HG02678 (cell line): Measurements from ENCODE around the gene EPB41.

Experiments used
- ATAC-seq: cut with Tn5 transposase; IDR thresholded peaks from one replicate; pipeline ENCODE4 v1.9.1; 2021; ENCODE audit warnings: mild to moderate bottlenecking, moderate library complexity; ENCODE audit not compliant: unreplicated experiment

The EPB41 gene

DNA sequence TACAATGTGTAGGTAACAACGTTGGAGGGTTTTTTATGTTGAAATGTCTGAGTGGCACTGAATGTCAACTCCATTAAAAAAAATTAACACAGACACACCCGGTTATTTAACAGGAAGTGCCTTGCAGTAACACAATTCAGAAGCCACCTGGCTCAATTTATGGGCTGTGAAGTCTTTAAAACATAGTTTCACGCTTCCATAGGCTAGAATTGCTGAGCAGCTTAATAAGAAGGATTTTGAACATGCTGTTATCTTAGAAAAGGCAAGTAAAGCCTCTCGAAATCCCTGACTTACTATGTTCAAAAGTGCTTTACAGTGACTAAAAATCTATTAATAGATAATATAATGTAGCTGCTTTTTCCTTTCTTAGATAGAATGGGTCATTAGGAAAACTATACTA lies 247.7 kb downstream of the EPB41 start:
- ATAC-seq: no peak

GRCh38 chr1:29162476-29163138 lies 248.2 kb downstream of the EPB41 start:
- ATAC-seq: no peak

DNA sequence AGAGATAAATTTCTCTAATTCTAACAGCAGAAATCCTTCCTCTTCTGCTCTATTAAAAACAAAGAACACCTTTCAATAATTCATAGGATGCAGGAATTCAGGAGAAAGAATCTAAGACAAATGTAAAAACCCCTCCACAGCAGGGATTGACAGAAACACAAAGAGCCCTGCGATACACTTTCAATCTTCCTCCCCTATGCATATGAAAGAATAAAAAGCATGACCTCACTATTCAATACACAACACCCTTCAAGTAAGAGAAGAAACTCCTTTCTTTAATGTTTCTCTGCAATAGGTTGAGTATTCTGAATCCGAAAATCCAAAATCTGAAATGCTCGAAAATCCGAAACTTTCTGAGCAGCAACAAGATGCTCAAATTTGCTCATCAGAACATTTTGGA lies 250.2 kb downstream of the EPB41 start:
- ATAC-seq: no peak

DNA sequence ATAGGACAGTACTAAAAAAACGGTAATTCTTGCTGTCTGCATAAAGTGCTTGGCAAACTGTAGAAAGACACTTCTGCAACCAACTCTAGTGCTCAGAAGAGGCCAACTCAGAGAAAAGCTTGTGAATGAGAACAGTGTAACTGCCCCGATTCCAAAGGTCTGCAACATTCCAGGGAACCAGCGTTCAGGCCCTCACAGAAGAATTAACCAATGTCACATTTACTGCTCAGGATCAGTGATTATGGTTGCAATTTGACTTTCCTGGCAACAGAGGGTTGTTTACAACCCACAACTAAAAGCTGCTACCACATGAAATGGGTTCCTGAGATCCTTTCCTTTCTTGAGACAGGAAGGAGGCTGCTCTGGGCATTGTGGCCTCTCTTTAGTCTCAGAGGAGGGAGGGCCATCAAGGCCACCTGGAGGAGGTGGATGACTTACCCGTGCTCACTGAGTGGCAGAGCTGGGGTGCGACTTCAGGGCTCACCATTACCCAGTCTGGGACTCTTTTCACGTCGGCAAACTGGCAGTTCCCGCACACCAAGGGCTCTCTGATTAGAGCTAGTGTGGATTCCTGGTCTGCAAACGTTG lies 252.0 kb downstream of the EPB41 start:
- ATAC-seq: no peak

GRCh38 chr1:29167904-29168303 lies 253.5 kb downstream of the EPB41 start:
- ATAC-seq: no peak
